ENCODE measurements around the gene AEN. TPM values are rescaled to one million over a fixed set of nuclear protein-coding genes. Genes with fewer than 3 reads are reported as not detected.

The AEN gene
- total RNA-seq, 1 experiment from 2014 or later, result 36.2 TPM

- Histone ChIP-seq H3K4me2 (ENCODE audit: low read length) (no peak overlapping the region), H3K9ac (ENCODE audit: low read length) (no peak overlapping the region), H3K79me2 (ENCODE audit: insufficient read depth, low read length) (no peaks in the 10 kb centered on the region), H2AFZ (ENCODE audit: low read depth, low read length, poor library complexity, severe bottlenecking) (no peak overlapping the region), H3K4me1 (ENCODE audit: control insufficient read depth in 1 of 2, insufficient read depth in 2 of 2, low read length in 2 of 2) (peaks cover 14 to 16% of the 10 kb centered on the region in 2 experiments), H3K36me3 (ENCODE audit: control insufficient read depth in 1 of 2, insufficient read depth in 2 of 2, low read length in 2 of 2) (no peaks in the 10 kb centered on the region), H3K9me3 (ENCODE audit: control insufficient read depth in 1 of 2, insufficient read depth in 1 of 2, low read depth in 1 of 2, low read length in 2 of 2) (no peaks in the 10 kb centered on the region), H3K27ac (ENCODE audit: low read depth, low read length) (no peak overlapping the region), H3K4me3 (replicated peaks in 1 of 2; ENCODE audit: low read depth in 1 of 2, low read length in 2 of 2) (no peak overlapping the region), H3K27me3 (ENCODE audit: insufficient read depth, low read length) (no peaks in the 10 kb centered on the region), H4K20me1 (ENCODE audit: insufficient read depth) (no peaks in the 10 kb centered on the region), H3K9me2 (ENCODE audit: insufficient read depth) (no peaks in the 10 kb centered on the region)
- no peak for TF ChIP-seq CEBPB (IDR thresholded peaks at IDR 0.05; ENCODE audit: low read depth)
- no peak for TF ChIP-seq ZFX (IDR thresholded peaks at IDR 0.05)
- no peak for TF ChIP-seq CBX3 (IDR thresholded peaks at IDR 0.05; ENCODE audit: low read depth)
- no peak for TF ChIP-seq POLR2A (IDR thresholded peaks at IDR 0.05; ENCODE audit: borderline replicate concordance, extremely low read depth, insufficient read depth, insufficient read length)
- no peak for TF ChIP-seq SRF (IDR thresholded peaks at IDR 0.05; ENCODE audit: low read depth)
- TF ChIP-seq RAD21 (IDR thresholded peaks at IDR 0.05; ENCODE audit: low read depth), result no peak
- no peak for TF ChIP-seq ZNF274 (IDR thresholded peaks at IDR 0.05; ENCODE audit: low read depth, low read length)
- TF ChIP-seq EZH2phosphoT487 (IDR thresholded peaks at IDR 0.05; ENCODE audit: borderline replicate concordance), result no peak
- no peak for TF ChIP-seq FOSL1 (IDR thresholded peaks at IDR 0.05; ENCODE audit: low read depth)
- no peak for TF ChIP-seq MAX (IDR thresholded peaks at IDR 0.05)
- TF ChIP-seq YY1 (IDR thresholded peaks at IDR 0.05; ENCODE audit: extremely low read depth, insufficient replicate concordance, low read depth, low read length), result no peak
- TF ChIP-seq, protein P1, sequence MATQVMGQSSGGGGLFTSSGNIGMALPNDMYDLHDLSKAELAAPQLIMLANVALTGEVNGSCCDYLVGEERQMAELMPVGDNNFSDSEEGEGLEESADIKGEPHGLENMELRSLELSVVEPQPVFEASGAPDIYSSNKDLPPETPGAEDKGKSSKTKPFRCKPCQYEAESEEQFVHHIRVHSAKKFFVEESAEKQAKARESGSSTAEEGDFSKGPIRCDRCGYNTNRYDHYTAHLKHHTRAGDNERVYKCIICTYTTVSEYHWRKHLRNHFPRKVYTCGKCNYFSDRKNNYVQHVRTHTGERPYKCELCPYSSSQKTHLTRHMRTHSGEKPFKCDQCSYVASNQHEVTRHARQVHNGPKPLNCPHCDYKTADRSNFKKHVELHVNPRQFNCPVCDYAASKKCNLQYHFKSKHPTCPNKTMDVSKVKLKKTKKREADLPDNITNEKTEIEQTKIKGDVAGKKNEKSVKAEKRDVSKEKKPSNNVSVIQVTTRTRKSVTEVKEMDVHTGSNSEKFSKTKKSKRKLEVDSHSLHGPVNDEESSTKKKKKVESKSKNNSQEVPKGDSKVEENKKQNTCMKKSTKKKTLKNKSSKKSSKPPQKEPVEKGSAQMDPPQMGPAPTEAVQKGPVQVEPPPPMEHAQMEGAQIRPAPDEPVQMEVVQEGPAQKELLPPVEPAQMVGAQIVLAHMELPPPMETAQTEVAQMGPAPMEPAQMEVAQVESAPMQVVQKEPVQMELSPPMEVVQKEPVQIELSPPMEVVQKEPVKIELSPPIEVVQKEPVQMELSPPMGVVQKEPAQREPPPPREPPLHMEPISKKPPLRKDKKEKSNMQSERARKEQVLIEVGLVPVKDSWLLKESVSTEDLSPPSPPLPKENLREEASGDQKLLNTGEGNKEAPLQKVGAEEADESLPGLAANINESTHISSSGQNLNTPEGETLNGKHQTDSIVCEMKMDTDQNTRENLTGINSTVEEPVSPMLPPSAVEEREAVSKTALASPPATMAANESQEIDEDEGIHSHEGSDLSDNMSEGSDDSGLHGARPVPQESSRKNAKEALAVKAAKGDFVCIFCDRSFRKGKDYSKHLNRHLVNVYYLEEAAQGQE (IDR thresholded peaks at IDR 0.05; ENCODE audit: low read depth), result no peak
- no peak for TF ChIP-seq ELF1 (IDR thresholded peaks at IDR 0.05; ENCODE audit: borderline replicate concordance, low read depth)
- no peak for TF ChIP-seq JUND (IDR thresholded peaks at IDR 0.05)
- TF ChIP-seq SP1 (IDR thresholded peaks at IDR 0.05; ENCODE audit: low read depth), result no peak
- no peak for TF ChIP-seq CTCF (IDR thresholded peaks at IDR 0.05 in 2 of 3, conservative IDR thresholded peaks at IDR 0.05 in 1 of 3; ENCODE audit: borderline replicate concordance in 1 of 3, insufficient read depth in 1 of 3, low read depth in 2 of 3, low read length in 2 of 3)
- TF ChIP-seq, protein P2, sequence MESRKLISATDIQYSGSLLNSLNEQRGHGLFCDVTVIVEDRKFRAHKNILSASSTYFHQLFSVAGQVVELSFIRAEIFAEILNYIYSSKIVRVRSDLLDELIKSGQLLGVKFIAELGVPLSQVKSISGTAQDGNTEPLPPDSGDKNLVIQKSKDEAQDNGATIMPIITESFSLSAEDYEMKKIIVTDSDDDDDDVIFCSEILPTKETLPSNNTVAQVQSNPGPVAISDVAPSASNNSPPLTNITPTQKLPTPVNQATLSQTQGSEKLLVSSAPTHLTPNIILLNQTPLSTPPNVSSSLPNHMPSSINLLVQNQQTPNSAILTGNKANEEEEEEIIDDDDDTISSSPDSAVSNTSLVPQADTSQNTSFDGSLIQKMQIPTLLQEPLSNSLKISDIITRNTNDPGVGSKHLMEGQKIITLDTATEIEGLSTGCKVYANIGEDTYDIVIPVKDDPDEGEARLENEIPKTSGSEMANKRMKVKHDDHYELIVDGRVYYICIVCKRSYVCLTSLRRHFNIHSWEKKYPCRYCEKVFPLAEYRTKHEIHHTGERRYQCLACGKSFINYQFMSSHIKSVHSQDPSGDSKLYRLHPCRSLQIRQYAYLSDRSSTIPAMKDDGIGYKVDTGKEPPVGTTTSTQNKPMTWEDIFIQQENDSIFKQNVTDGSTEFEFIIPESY (IDR thresholded peaks at IDR 0.05; ENCODE audit: extremely low read depth, insufficient replicate concordance, low read length), result no peak
- TF ChIP-seq POLR2AphosphoS5 (IDR thresholded peaks at IDR 0.05; ENCODE audit: low read depth, low read length), result no peak
- no peak for TF ChIP-seq TCF7L2 (IDR thresholded peaks at IDR 0.05; ENCODE audit: borderline replicate concordance, extremely low read depth, insufficient read depth, insufficient read length)
- ChIA-PET POLR2A (interaction anchor here (0.6 to 0.8 kb wide), 2 partner anchors 15 to 389 kb away, joined by 3 to 5 read pairs; partner anchors contain the start of gene ISG20), CTCF (no interaction called here), RAD21 (ENCODE audit: low non-redundant PET in 1 of 2, low total read pairs in 2 of 2, uncharacterized antibody in 2 of 2, unreplicated experiment in 2 of 2) (no interaction called here)
- BruUV-seq (replicated peaks), result no TSS peak
- ATAC-seq (no peak), DNase-seq (ENCODE audit: low read depth, low spot score) (no peak)
- intact Hi-C loops (cut with micrococcal nuclease), result no loop called here
These were observed 32.3 kb downstream of the AEN start for GRCh38 chr15:88653200-88654064.
